ENCODE results near the gene INCA1. TPM values are rescaled to one million over a fixed set of nuclear protein-coding genes. Genes with fewer than 3 reads are reported as not detected.

Gene INCA1
- total RNA-seq, 1 experiment from 2014 or later: 1.3 TPM

DNA sequence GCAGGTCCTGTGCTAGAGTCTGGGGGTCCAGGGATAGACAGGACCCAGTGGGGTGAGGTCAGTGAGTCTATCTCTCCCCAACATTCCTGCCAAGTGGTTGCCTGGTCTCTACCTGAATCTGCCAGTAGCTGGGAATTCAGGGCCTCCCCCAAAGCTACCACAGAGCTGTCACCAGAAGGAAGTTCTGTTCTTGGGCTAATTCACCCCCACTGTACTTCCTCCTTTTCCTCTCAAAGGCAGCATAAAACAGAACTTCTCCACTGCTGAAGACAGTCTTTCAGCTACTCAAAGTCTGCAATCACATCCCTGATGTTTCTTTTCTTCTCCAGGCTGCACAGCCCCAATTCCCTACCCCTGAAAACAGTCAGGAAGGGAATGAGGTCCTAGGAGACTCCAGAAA is 18.6 kb downstream of the INCA1 start:
- Histone ChIP-seq H2BK12ac (ENCODE audit: insufficient read length, low read depth, low read length) (no peak overlapping the region), H3K56ac (ENCODE audit: insufficient read length, low read depth, low read length) (no peak overlapping the region), H3K23ac (ENCODE audit: insufficient read length, low read depth, low read length) (no peak overlapping the region), H3K27ac (ENCODE audit: insufficient read length, low read depth, low read length) (no peak overlapping the region), H4K20me1 (ENCODE audit: control insufficient read depth, insufficient read depth, insufficient read length) (no peaks in the 10 kb centered on the region), H2BK5ac (ENCODE audit: insufficient read length, low read length) (no peak overlapping the region), H3K9ac (ENCODE audit: extremely low read depth, insufficient read length, low read length) (no peak overlapping the region), H3K14ac (ENCODE audit: insufficient read depth, low read length) (no peak overlapping the region), H4K91ac (ENCODE audit: insufficient read length, low read depth, low read length) (no peak overlapping the region), H3K79me2 (ENCODE audit: insufficient read depth, low read length) (no peaks in the 10 kb centered on the region), H2AK5ac (ENCODE audit: insufficient read length, low read length) (no peak overlapping the region), H3K27me3 (ENCODE audit: insufficient read depth, low read length) (peaks cover 23% of the 10 kb centered on the region; the same call in 1 of the 2 replicates), H3K4me2 (ENCODE audit: insufficient read depth, insufficient read length, low read length) (no peak overlapping the region), H2BK15ac (ENCODE audit: low read depth, low read length) (no peak overlapping the region), H3K4me1 (ENCODE audit: insufficient read depth, low read length) (peaks cover 4% of the 10 kb centered on the region; the same call in 1 of the 2 replicates), H3T11ph (ENCODE audit: low read length) (no peak overlapping the region), H2BK20ac (ENCODE audit: low read depth, low read length, poor library complexity, severe bottlenecking) (no peak overlapping the region), H3K9me3 (ENCODE audit: control insufficient read depth, low read depth, low read length) (no peaks in the 10 kb centered on the region), H2AFZ (ENCODE audit: low read length) (no peak overlapping the region), H3K79me1 (ENCODE audit: insufficient read depth, low read depth, low read length, poor library complexity, severe bottlenecking) (no peaks in the 10 kb centered on the region), H3K23me2 (ENCODE audit: insufficient read length, low read depth, low read length, poor library complexity, severe bottlenecking) (no peaks in the 10 kb centered on the region), H4K5ac (ENCODE audit: insufficient read length, low read depth, low read length) (no peak overlapping the region), H3K18ac (ENCODE audit: insufficient read length, low read depth, low read length) (no peak overlapping the region), H2BK120ac (ENCODE audit: low read depth, low read length, poor library complexity, severe bottlenecking) (no peak overlapping the region), H4K8ac (replicated peaks; ENCODE audit: insufficient read length, low read depth, low read length) (no peak overlapping the region), H3K4ac (ENCODE audit: low read depth, low read length) (no peak overlapping the region)
- H3K27me3 Mint-ChIP-seq (ENCODE audit: low read depth): peaks cover 81% of the 10 kb centered on the region
- no peak overlapping the region for H3K27ac Mint-ChIP-seq
- peaks cover 9 to 12% of the 10 kb centered on the region in 2 experiments for H3K4me1 Mint-ChIP-seq
- TF ChIP-seq, protein P1, sequence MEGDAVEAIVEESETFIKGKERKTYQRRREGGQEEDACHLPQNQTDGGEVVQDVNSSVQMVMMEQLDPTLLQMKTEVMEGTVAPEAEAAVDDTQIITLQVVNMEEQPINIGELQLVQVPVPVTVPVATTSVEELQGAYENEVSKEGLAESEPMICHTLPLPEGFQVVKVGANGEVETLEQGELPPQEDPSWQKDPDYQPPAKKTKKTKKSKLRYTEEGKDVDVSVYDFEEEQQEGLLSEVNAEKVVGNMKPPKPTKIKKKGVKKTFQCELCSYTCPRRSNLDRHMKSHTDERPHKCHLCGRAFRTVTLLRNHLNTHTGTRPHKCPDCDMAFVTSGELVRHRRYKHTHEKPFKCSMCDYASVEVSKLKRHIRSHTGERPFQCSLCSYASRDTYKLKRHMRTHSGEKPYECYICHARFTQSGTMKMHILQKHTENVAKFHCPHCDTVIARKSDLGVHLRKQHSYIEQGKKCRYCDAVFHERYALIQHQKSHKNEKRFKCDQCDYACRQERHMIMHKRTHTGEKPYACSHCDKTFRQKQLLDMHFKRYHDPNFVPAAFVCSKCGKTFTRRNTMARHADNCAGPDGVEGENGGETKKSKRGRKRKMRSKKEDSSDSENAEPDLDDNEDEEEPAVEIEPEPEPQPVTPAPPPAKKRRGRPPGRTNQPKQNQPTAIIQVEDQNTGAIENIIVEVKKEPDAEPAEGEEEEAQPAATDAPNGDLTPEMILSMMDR (conservative IDR thresholded peaks at IDR 0.05): no peak
- H3K9me3 Mint-ChIP-seq: no peaks in the 10 kb centered on the region
- DNase-seq: no peak
- peaks cover 0 to 35% (median 7%) of the 10 kb centered on the region in 3 experiments; a peak in 3 of 7 replicates for H3K36me3 Mint-ChIP-seq (ENCODE audit: insufficient read depth in 1 of 3, low read depth in 3 of 3)
- H3K4me3 Mint-ChIP-seq: no peak overlapping the region

All from H9 (cell line).